Gastroesophageal sphincter (tissue), 4 donors: ENCODE data around the gene GJC1. TPM values are rescaled to one million over a fixed set of nuclear protein-coding genes. Genes with fewer than 3 reads are reported as not detected.

ENCODE experiments used
- ATAC-seq: fragments of 150-250 bp; one replicate; pipeline ENCODE4 v1.9.1; 2016; ENCODE audit warnings: mild to moderate bottlenecking, moderate library complexity
- H3K27ac ChIP-seq, 4 donors: fragments of 200-600 bp; sonication (generic) in 3 of 4; 1 replicate in 3 of 4; 2 replicates in 1 of 4; pipeline ENCODE4 v1.5.1; 2016 to 2019
- H3K27me3 ChIP-seq: fragments of 200-600 bp; sonication (generic); one replicate; pipeline ENCODE4 v1.5.1; 2019
- H3K36me3 ChIP-seq, 2 donors: fragments of 200-600 bp; sonication (generic); one replicate each; pipeline ENCODE4 v1.5.1; 2019; ENCODE audit warnings: control low read depth in 1 of 2
- H3K4me1 ChIP-seq, 3 donors: fragments of 200-600 bp; sonication (generic); 1 replicate in 2 of 3; 2 replicates in 1 of 3; pipeline ENCODE4 v1.5.1; 2016 to 2019; ENCODE audit warnings: control low read depth in 2 of 3
- H3K4me3 ChIP-seq, 2 donors: fragments of 200-600 bp; sonication (generic); one replicate each; pipeline ENCODE4 v1.5.1; 2019; ENCODE audit warnings: mild to moderate bottlenecking in 1 of 2, moderate library complexity in 1 of 2
- H3K9me3 ChIP-seq, 3 donors: fragments of 200-600 bp; sonication (generic); one replicate each; pipeline ENCODE4 v1.5.1; 2017 to 2019; ENCODE audit warnings: control low read depth in 2 of 3
- EP300 ChIP-seq: sonication (generic); formaldehyde crosslinking; IDR thresholded peaks from one replicate; pipeline ENCODE4 v1.6.1; 2017; ENCODE audit warnings: antibody characterized with exemption, mild to moderate bottlenecking
- POLR2A ChIP-seq, 2 donors: fragments of 450-650 bp; IDR thresholded peaks; one replicate each; pipeline ENCODE4 v1.6.1; 2017; ENCODE audit warnings: antibody characterized with exemption in 2 of 2, mild to moderate bottlenecking in 2 of 2, moderate library complexity in 1 of 2
- POLR2AphosphoS5 ChIP-seq: sonication (generic); formaldehyde crosslinking; IDR thresholded peaks from one replicate; pipeline ENCODE4 v1.6.1; 2017; ENCODE audit warnings: antibody characterized with exemption
- WGBS, 2 donors: methylation state at CpG; one replicate each; pipeline ENCODE4 v1.1.5; 2018; ENCODE audit warnings: low coverage in 1 of 2; 5-methylcytosine and 5-hydroxymethylcytosine counted together
- total RNA-seq, 4 donors: library from RNA; depleted of rRNA; stranded (reverse); fragments of >200 nt; gene quantifications; one replicate each; pipeline ENCODE4 v1.1.0, GENCODE V29; 2016
- TF ChIP-seq, protein P1 (sequence below), 4 experiments: fragments of 200-600 bp in 2 of 4; fragments of 450-650 bp in 2 of 4; sonication (generic) in 1 of 4; IDR thresholded peaks; one replicate each; pipeline ENCODE4 v1.5.1; 2017 to 2019; ENCODE audit warnings: antibody characterized with exemption in 4 of 4, mild to moderate bottlenecking in 2 of 4, moderate library complexity in 2 of 4

Gene GJC1
- total RNA-seq, 4 donors from 2014 or later, result 28.2 to 78.3 (median 44.5) TPM

DNA sequence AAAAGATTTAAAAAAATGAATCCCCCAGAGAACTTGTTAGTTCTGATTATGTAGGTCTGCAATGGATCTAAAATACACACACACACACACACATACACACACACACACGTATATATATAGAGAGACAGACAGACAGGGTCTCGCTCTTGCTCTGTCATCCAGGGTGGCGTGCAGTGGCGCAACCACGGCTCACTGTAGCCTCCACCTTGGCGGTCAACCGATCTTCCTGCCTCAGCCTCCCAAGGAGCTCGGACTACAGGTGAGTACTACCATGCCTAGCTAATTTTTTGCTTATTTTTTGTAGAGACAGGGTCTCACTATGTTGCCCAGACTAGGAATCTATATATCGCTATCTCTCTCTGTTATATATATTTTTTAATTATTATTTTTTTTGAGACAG is 33.4 kb downstream of the GJC1 start:
- 80 to 91% methylated on average over 2 to 9 of the region's 9 CpGs for WGBS, 2 donors
- peak overlapping the region; percentile 29 to 36 for H3K4me3 ChIP-seq
- peak overlapping the region; percentile 88 to 99 (median 90) for H3K27ac ChIP-seq
- H3K4me1 ChIP-seq, result peaks cover 0 to 70% (median 3%) of the 10 kb centered on the region in 3 donors
- no peaks in the 10 kb centered on the region for H3K9me3 ChIP-seq
- H3K27me3 ChIP-seq, result no peaks in the 10 kb centered on the region
- TF ChIP-seq EP300 (no peak), POLR2A (IDR thresholded peaks at IDR 0.05) (no peak), POLR2AphosphoS5 (no peak)
- TF ChIP-seq, protein P1, sequence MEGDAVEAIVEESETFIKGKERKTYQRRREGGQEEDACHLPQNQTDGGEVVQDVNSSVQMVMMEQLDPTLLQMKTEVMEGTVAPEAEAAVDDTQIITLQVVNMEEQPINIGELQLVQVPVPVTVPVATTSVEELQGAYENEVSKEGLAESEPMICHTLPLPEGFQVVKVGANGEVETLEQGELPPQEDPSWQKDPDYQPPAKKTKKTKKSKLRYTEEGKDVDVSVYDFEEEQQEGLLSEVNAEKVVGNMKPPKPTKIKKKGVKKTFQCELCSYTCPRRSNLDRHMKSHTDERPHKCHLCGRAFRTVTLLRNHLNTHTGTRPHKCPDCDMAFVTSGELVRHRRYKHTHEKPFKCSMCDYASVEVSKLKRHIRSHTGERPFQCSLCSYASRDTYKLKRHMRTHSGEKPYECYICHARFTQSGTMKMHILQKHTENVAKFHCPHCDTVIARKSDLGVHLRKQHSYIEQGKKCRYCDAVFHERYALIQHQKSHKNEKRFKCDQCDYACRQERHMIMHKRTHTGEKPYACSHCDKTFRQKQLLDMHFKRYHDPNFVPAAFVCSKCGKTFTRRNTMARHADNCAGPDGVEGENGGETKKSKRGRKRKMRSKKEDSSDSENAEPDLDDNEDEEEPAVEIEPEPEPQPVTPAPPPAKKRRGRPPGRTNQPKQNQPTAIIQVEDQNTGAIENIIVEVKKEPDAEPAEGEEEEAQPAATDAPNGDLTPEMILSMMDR (IDR thresholded peaks at IDR 0.05), result no peak
- ATAC-seq, result no peak
- no peaks in the 10 kb centered on the region for H3K36me3 ChIP-seq

DNA sequence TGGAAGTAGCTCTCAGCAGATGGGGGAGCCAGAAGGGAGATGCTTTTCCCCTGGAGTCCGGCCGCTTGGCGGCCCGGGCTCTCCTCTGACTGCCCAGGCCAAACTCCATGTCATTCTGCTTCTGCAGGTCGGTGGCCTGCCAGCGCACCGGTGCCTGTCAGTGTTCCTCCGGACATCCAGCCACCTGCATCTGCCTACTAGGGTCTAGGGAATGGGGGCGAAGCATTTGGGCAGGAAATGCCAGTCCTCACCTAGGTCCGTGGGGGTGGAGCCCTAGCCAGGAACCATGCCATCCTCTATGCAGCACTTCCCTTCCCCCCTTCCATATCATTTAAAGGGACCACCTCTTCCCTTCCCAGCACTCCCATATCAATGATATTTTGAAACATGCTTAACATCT is 34.2 kb downstream of the GJC1 start:
- peak overlapping the region in 1 of 2 donors; percentile 36 for H3K4me3 ChIP-seq
- peaks cover 0 to 62% (median 3%) of the 10 kb centered on the region in 3 donors for H3K4me1 ChIP-seq

DNA sequence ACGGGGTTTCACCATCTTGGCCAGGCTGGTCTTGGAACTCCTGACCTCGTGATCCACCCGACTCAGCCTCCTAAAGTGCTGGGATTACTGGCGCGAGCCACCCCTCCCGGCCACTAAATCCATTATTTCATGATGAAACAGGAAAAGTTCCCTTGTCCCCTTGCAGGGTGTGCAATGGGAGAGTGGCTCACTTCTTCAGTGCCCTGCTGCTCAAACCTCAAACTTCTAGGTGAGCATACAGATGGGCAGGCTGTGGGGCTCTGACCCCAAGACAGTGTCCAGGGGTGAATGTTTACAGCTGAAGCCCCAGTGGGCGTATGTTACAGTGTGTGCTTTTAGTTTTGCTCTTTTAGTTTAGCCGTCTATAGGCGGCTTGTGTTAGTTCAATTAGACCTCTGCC is 34.7 kb downstream of the GJC1 start:
- 76% methylated on average over 5 of the region's 9 CpGs; no CpG with 5 or more reads in 1 of the 2 donors for WGBS, 2 donors
- H3K4me3 ChIP-seq, result no peak overlapping the region
- TF ChIP-seq POLR2A (IDR thresholded peaks at IDR 0.05) (no peak), POLR2AphosphoS5 (no peak), EP300 (no peak)
- TF ChIP-seq, protein P1 (IDR thresholded peaks at IDR 0.05), result no peak
- H3K36me3 ChIP-seq, result no peaks in the 10 kb centered on the region
- H3K9me3 ChIP-seq, result no peaks in the 10 kb centered on the region
- no peak for ATAC-seq
- H3K27me3 ChIP-seq, result no peaks in the 10 kb centered on the region
- H3K4me1 ChIP-seq, result peaks cover 0 to 59% (median 3%) of the 10 kb centered on the region in 3 donors
- peak overlapping the region; percentile 66 to 90 (median 88) for H3K27ac ChIP-seq

More for the DNA sequence above, 34.2 kb downstream of the GJC1 start:
- no peak for TF ChIP-seq POLR2AphosphoS5
- TF ChIP-seq POLR2A (IDR thresholded peaks at IDR 0.05), result no peak
- TF ChIP-seq, protein P1 (IDR thresholded peaks at IDR 0.05), result no peak
- TF ChIP-seq EP300, result no peak
- Histone ChIP-seq H3K36me3 (no peaks in the 10 kb centered on the region), H3K27me3 (no peaks in the 10 kb centered on the region), H3K9me3 (no peaks in the 10 kb centered on the region), H3K27ac (peak overlapping the region; percentile 88 to 99 (median 90))
- no peak for ATAC-seq
- 82% methylated on average over 2 of the region's 10 CpGs; no CpG with 5 or more reads in 1 of the 2 donors for WGBS, 2 donors

DNA sequence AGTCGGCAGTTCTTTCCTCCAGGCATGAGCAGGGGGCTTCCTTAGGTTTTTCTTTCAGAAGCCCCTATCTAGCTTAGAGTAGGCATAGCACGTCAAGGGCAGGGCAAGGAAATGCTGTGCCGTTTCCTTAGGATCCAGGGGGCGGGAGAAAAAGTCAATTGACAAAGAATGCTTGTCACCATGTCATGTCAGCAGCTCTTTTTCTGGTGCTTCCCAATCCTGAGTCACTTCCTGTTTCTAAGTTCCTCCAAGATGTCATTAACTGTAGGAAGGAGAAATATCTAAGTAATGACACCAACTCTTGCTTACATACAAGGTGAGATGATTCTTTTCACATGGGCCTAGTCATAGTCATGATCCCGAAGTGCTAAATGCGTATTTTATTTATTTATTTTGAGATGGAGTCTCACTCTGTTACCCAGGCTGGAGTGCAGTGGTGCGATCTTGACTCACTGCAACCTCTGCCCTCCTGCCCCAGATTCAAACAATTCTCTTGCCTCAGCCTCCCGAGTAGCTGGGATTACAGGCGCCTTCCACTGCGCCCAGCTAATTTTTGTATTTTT is 35.2 kb downstream of the GJC1 start:
- Histone ChIP-seq H3K4me1 (peaks cover 0 to 59% (median 3%) of the 10 kb centered on the region in 3 donors), H3K9me3 (no peaks in the 10 kb centered on the region), H3K27me3 (no peaks in the 10 kb centered on the region), H3K4me3 (peak overlapping the region in 1 of 2 donors; percentile 11), H3K27ac (peak overlapping the region; percentile 66 to 90 (median 88)), H3K36me3 (no peaks in the 10 kb centered on the region)
- TF ChIP-seq POLR2A (IDR thresholded peaks at IDR 0.05) (no peak), POLR2AphosphoS5 (peak; percentile 67), EP300 (no peak)
- TF ChIP-seq, protein P1 (IDR thresholded peaks at IDR 0.05), result no peak
- 31 to 54% methylated on average over 6 to 10 of the region's 10 CpGs for WGBS, 2 donors
- ATAC-seq, result peak; percentile 32
